ENCODE results near the gene STAT5A. TPM values are rescaled to one million over a fixed set of nuclear protein-coding genes. Genes with fewer than 3 reads are reported as not detected.
"Not testable (repeated sequence)": the region's sequence is repeated elsewhere in the genome, so short reads cannot be mapped to it uniquely, and the experiment has no call there.

Gene STAT5A
- total RNA-seq, 1 experiment from 2014 or later: 0.19 TPM

DNA sequence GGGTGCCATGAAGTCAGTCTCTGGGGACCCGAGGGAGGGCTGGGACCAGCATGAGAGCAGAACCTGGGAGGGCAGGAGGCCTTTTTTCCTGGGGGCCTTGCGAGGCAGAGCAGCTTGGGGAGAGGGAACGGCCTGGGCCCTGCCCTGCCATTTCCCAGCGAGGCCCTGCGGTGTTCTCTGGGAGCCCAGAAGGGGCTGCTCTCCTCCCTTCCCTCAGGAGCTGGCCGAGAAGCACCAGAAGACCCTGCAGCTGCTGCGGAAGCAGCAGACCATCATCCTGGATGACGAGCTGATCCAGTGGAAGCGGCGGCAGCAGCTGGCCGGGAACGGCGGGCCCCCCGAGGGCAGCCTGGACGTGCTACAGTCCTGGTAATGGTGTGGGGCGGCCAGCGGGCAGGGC lies 11.6 kb downstream of the STAT5A start:
- POLR2A ChIA-PET (ENCODE audit: low non-redundant PET); H3K9me3 ChIP-seq (ENCODE audit: low read depth, low read length, poor library complexity, severe bottlenecking); CTCF ChIA-PET; H3K4me1 ChIP-seq (ENCODE audit: insufficient read depth, low read length, poor library complexity, severe bottlenecking); H3K4me3 ChIP-seq (ENCODE audit: low read depth, low read length, poor library complexity, severe bottlenecking); intact Hi-C loops (cut with micrococcal nuclease; ENCODE audit: unreplicated experiment); H3K27ac ChIP-seq (ENCODE audit: low read depth, low read length, poor library complexity, severe bottlenecking); DNase-seq (ENCODE audit: low spot score); H3K27me3 ChIP-seq (replicated peaks; ENCODE audit: insufficient read depth, low read depth, low read length, poor library complexity); H3K36me3 ChIP-seq (ENCODE audit: insufficient read depth, low read length, poor library complexity, severe bottlenecking); BruUV-seq (replicated peaks): not testable (repeated sequence)

DNA sequence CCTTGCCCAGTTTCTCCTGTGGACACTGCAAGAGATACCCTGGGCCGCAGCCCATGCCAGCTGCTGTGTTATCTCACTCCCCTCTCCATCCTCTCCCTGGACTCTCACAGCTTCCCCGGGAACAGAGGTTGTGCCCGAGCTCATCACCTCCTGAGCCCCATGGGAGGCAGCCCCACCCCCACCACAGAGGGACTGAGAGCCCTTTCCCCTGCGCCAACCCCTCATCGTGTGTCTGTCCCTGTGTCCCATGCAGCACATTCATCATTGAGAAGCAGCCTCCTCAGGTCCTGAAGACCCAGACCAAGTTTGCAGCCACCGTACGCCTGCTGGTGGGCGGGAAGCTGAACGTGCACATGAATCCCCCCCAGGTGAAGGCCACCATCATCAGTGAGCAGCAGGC lies 12.7 kb downstream of the STAT5A start:
- DNase-seq (ENCODE audit: low spot score): no peak
- Histone ChIP-seq H3K36me3 (ENCODE audit: insufficient read depth, low read length, poor library complexity, severe bottlenecking) (no peaks in the 10 kb centered on the region), H3K4me3 (ENCODE audit: low read depth, low read length, poor library complexity, severe bottlenecking) (no peak overlapping the region), H3K4me1 (ENCODE audit: insufficient read depth, low read length, poor library complexity, severe bottlenecking) (no peaks in the 10 kb centered on the region), H3K9me3 (ENCODE audit: low read depth, low read length, poor library complexity, severe bottlenecking) (no peaks in the 10 kb centered on the region), H3K27ac (ENCODE audit: low read depth, low read length, poor library complexity, severe bottlenecking) (no peak overlapping the region), H3K27me3 (replicated peaks; ENCODE audit: insufficient read depth, low read depth, low read length, poor library complexity) (no peaks in the 10 kb centered on the region)
- ChIA-PET POLR2A (ENCODE audit: low non-redundant PET) (no interaction called here), CTCF (no interaction called here)
- TF ChIP-seq, protein P1, sequence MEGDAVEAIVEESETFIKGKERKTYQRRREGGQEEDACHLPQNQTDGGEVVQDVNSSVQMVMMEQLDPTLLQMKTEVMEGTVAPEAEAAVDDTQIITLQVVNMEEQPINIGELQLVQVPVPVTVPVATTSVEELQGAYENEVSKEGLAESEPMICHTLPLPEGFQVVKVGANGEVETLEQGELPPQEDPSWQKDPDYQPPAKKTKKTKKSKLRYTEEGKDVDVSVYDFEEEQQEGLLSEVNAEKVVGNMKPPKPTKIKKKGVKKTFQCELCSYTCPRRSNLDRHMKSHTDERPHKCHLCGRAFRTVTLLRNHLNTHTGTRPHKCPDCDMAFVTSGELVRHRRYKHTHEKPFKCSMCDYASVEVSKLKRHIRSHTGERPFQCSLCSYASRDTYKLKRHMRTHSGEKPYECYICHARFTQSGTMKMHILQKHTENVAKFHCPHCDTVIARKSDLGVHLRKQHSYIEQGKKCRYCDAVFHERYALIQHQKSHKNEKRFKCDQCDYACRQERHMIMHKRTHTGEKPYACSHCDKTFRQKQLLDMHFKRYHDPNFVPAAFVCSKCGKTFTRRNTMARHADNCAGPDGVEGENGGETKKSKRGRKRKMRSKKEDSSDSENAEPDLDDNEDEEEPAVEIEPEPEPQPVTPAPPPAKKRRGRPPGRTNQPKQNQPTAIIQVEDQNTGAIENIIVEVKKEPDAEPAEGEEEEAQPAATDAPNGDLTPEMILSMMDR (conservative IDR thresholded peaks at IDR 0.05; ENCODE audit: low read depth, low read length): no peak
- no peak for TF ChIP-seq EZH2 (IDR thresholded peaks at IDR 0.05; ENCODE audit: borderline replicate concordance, low read depth, low read length, poor library complexity, severe bottlenecking)
- intact Hi-C loops (cut with micrococcal nuclease; ENCODE audit: unreplicated experiment): no loop called here
- BruUV-seq (replicated peaks): no TSS peak

DNA sequence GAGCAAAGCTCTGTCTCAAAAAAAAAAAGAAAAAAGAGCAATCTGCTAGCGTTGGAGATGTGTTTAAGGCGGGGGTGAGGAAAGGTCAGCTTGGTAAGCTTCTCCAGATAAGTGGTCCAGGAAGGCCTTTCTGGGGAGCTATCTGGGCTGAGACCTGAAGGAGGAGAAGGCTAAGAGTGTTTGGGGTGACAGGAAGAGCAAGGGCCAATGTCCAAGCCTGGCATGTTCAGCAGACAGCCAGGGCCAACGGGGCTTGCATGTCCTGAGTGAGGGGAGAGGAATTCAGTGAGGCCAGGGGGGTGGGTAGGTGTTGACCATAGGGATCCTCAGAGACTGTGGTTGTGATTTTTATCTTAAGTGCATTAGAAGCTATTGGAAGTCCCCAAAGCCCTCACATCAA lies 15.4 kb downstream of the STAT5A start:
- Histone ChIP-seq H3K27ac (ENCODE audit: low read depth, low read length, poor library complexity, severe bottlenecking) (no peak overlapping the region), H3K27me3 (replicated peaks; ENCODE audit: insufficient read depth, low read depth, low read length, poor library complexity) (no peaks in the 10 kb centered on the region), H3K4me1 (ENCODE audit: insufficient read depth, low read length, poor library complexity, severe bottlenecking) (no peaks in the 10 kb centered on the region), H3K36me3 (ENCODE audit: insufficient read depth, low read length, poor library complexity, severe bottlenecking) (no peaks in the 10 kb centered on the region), H3K9me3 (ENCODE audit: low read depth, low read length, poor library complexity, severe bottlenecking) (no peaks in the 10 kb centered on the region), H3K4me3 (ENCODE audit: low read depth, low read length, poor library complexity, severe bottlenecking) (no peak overlapping the region)
- CTCF ChIA-PET: no interaction called here
- POLR2A ChIA-PET (ENCODE audit: low non-redundant PET): no interaction called here
- no TSS peak for BruUV-seq (replicated peaks)
- DNase-seq (ENCODE audit: low spot score): no peak
- no peak for TF ChIP-seq EZH2 (IDR thresholded peaks at IDR 0.05; ENCODE audit: borderline replicate concordance, low read depth, low read length, poor library complexity, severe bottlenecking)
- TF ChIP-seq, protein P1 (conservative IDR thresholded peaks at IDR 0.05; ENCODE audit: low read depth, low read length): no peak
- intact Hi-C loops (cut with micrococcal nuclease; ENCODE audit: unreplicated experiment): no loop called here

DNA sequence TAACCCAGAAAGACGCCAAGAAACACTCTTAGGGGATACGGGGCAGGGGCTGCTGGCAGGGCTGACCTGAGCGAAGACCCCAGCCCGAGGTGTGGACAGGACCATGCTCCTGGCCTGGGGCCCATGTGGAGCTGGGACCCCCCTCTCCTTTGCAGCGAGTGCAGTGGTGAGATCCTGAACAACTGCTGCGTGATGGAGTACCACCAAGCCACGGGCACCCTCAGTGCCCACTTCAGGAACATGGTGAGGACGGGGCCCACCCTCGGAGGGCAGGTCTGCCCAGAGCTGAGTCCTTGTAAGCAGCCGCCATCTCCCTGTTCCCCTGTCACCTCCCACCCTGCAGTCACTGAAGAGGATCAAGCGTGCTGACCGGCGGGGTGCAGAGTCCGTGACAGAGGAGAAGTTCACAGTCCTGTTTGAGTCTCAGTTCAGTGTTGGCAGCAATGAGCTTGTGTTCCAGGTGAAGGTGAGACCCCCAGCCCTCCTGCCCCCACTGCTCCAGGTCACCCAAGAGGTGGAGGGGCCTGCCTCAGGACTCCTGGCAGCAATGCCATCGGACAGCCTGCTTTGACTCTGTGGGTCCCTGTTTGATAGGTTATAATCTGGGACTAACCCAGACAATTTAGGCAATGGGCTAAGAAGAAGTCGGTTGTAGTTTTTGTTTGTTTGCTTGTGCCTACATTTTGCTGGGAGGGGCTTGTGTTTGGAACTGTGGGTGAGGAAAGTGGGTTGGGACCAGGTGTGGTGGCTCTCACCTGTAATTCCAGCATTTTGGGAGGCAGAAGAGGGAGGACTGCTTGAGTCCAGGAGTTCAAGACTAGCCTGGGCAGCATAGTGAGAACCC lies 16.1 kb downstream of the STAT5A start:
- ChIA-PET CTCF (no interaction called here), POLR2A (ENCODE audit: low non-redundant PET) (no interaction called here)
- DNase-seq (ENCODE audit: low spot score): no peak
- Histone ChIP-seq H3K4me1 (ENCODE audit: insufficient read depth, low read length, poor library complexity, severe bottlenecking) (no peaks in the 10 kb centered on the region), H3K9me3 (ENCODE audit: low read depth, low read length, poor library complexity, severe bottlenecking) (no peaks in the 10 kb centered on the region), H3K27ac (ENCODE audit: low read depth, low read length, poor library complexity, severe bottlenecking) (no peak overlapping the region), H3K27me3 (replicated peaks; ENCODE audit: insufficient read depth, low read depth, low read length, poor library complexity) (no peaks in the 10 kb centered on the region), H3K4me3 (ENCODE audit: low read depth, low read length, poor library complexity, severe bottlenecking) (no peak overlapping the region), H3K36me3 (ENCODE audit: insufficient read depth, low read length, poor library complexity, severe bottlenecking) (no peaks in the 10 kb centered on the region)
- BruUV-seq (replicated peaks): no TSS peak
- TF ChIP-seq, protein P1 (conservative IDR thresholded peaks at IDR 0.05; ENCODE audit: low read depth, low read length): no peak
- no peak for TF ChIP-seq EZH2 (IDR thresholded peaks at IDR 0.05; ENCODE audit: borderline replicate concordance, low read depth, low read length, poor library complexity, severe bottlenecking)
- intact Hi-C loops (cut with micrococcal nuclease; ENCODE audit: unreplicated experiment): no loop called here

DNA sequence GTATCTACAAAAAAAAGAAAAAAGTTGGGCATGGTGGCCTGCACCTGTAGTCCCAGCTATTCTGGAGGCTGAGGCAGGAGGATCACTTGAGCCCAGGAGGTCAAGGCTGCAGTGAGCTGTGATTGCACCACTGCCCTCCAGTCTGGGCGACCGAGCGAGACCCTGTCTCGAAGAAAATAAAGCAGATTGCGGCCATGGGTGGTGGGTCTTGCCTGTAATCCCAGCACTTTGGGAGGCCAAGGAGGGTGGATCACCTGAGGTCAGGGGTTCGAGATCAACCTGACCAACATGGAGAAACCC lies 16.7 kb downstream of the STAT5A start:
- H3K9me3 ChIP-seq (ENCODE audit: low read depth, low read length, poor library complexity, severe bottlenecking); BruUV-seq (replicated peaks); intact Hi-C loops (cut with micrococcal nuclease; ENCODE audit: unreplicated experiment); H3K36me3 ChIP-seq (ENCODE audit: insufficient read depth, low read length, poor library complexity, severe bottlenecking); CTCF ChIA-PET; H3K4me3 ChIP-seq (ENCODE audit: low read depth, low read length, poor library complexity, severe bottlenecking); H3K27me3 ChIP-seq (replicated peaks; ENCODE audit: insufficient read depth, low read depth, low read length, poor library complexity); DNase-seq (ENCODE audit: low spot score); H3K4me1 ChIP-seq (ENCODE audit: insufficient read depth, low read length, poor library complexity, severe bottlenecking); H3K27ac ChIP-seq (ENCODE audit: low read depth, low read length, poor library complexity, severe bottlenecking); POLR2A ChIA-PET (ENCODE audit: low non-redundant PET): not testable (repeated sequence)

Measured in A673 (cell line).